MM.1S (cell line): Measurements from ENCODE around the gene CDH12.

Source experiments
- DNase-seq: peaks from one replicate; pipeline ENCODE4 v3.0.0-alpha.2; 2015
- H2AFZ ChIP-seq: fragments of 300-600 bp; sonication (generic); 2 replicates; pipeline ENCODE4 v1.6.0; 2016; ENCODE audit warnings: antibody characterized with exemption, low read length
- H3F3A ChIP-seq: fragments of 300-600 bp; sonication (generic); 2 replicates; pipeline ENCODE4 v1.6.1; 2016; ENCODE audit warnings: mild to moderate bottlenecking, antibody characterized with exemption, low read length, moderate library complexity, mixed read lengths; ENCODE audit not compliant: insufficient read depth
- H3K27ac ChIP-seq: fragments of 300-600 bp; sonication (generic); 2 replicates; pipeline ENCODE4 v1.5.1; 2016; ENCODE audit warnings: mild to moderate bottlenecking, low read length
- H3K27me3 ChIP-seq: fragments of 300-600 bp; sonication (generic); replicated peaks from 2 replicates; pipeline ENCODE4 v1.6.0; 2016; ENCODE audit warnings: low read length; ENCODE audit not compliant: insufficient read depth
- H3K36me3 ChIP-seq: fragments of 300-600 bp; sonication (generic); replicated peaks from 2 replicates; pipeline ENCODE4 v1.6.1; 2016; ENCODE audit warnings: mild to moderate bottlenecking, low read length, mixed read lengths; ENCODE audit not compliant: insufficient read depth
- H3K4me1 ChIP-seq: fragments of 300-600 bp; sonication (generic); 2 replicates; pipeline ENCODE4 v1.6.1; 2016; ENCODE audit warnings: low read length, mixed read lengths
- H3K4me2 ChIP-seq: fragments of 300-600 bp; sonication (generic); 2 replicates; pipeline ENCODE4 v1.6.0; 2016; ENCODE audit warnings: low read depth, low read length
- H3K4me3 ChIP-seq: fragments of 300-600 bp; sonication (generic); 2 replicates; pipeline ENCODE4 v1.5.1; 2016; ENCODE audit warnings: low read length, mixed read lengths
- H3K79me2 ChIP-seq: fragments of 300-600 bp; sonication (generic); 2 replicates; pipeline ENCODE4 v1.6.1; 2016; ENCODE audit warnings: mixed run types, low read length, mixed read lengths
- H3K9ac ChIP-seq: fragments of 300-600 bp; sonication (generic); 2 replicates; pipeline ENCODE4 v1.6.1; 2016; ENCODE audit warnings: low read length, mixed read lengths
- H3K9me2 ChIP-seq: fragments of 300-600 bp; sonication (generic); replicated peaks from 2 replicates; pipeline ENCODE4 v1.6.1; 2016; ENCODE audit warnings: mild to moderate bottlenecking, low read length, mixed read lengths; ENCODE audit not compliant: insufficient read depth
- H3K9me3 ChIP-seq: fragments of 300-600 bp; sonication (generic); replicated peaks from 2 replicates; pipeline ENCODE4 v1.6.1; 2016; ENCODE audit warnings: mild to moderate bottlenecking, low read length, mixed read lengths; ENCODE audit not compliant: insufficient read depth
- H4K20me1 ChIP-seq: fragments of 300-600 bp; sonication (generic); 2 replicates; pipeline ENCODE4 v1.6.1; 2016; ENCODE audit warnings: mild to moderate bottlenecking, low read length, moderate library complexity, mixed read lengths; ENCODE audit not compliant: insufficient read depth
- EZH2 ChIP-seq: fragments of 300-600 bp; sonication (generic); optimal IDR thresholded peaks from 2 replicates; pipeline ENCODE3; 2017; ENCODE audit warnings: low read depth, mild to moderate bottlenecking, antibody characterized with exemption, low read length, mixed read lengths
- EZH2phosphoT487 ChIP-seq: fragments of 300-600 bp; sonication (generic); IDR thresholded peaks from 2 replicates; pipeline ENCODE4 v1.6.1; 2018; ENCODE audit warnings: antibody characterized with exemption, low read length
- TF ChIP-seq, protein P1 (sequence below): fragments of 300-600 bp; sonication (generic); IDR thresholded peaks from 2 replicates; pipeline ENCODE4 v1.5.1; 2016; ENCODE audit warnings: antibody characterized with exemption, low read length, mixed read lengths

Gene CDH12

GRCh38 chr5:22372376-22372775 is 480.8 kb downstream of the CDH12 start:
- H3K79me2 ChIP-seq = no peaks in the 10 kb centered on the region
- no peaks in the 10 kb centered on the region for H3K9me2 ChIP-seq
- no peaks in the 10 kb centered on the region for H3K36me3 ChIP-seq
- no peak overlapping the region for H3K9ac ChIP-seq
- H3K4me2 ChIP-seq = no peak overlapping the region
- H3K27ac ChIP-seq = no peak overlapping the region
- no peak for TF ChIP-seq EZH2phosphoT487
- TF ChIP-seq EZH2 = no peak
- TF ChIP-seq, protein P1, sequence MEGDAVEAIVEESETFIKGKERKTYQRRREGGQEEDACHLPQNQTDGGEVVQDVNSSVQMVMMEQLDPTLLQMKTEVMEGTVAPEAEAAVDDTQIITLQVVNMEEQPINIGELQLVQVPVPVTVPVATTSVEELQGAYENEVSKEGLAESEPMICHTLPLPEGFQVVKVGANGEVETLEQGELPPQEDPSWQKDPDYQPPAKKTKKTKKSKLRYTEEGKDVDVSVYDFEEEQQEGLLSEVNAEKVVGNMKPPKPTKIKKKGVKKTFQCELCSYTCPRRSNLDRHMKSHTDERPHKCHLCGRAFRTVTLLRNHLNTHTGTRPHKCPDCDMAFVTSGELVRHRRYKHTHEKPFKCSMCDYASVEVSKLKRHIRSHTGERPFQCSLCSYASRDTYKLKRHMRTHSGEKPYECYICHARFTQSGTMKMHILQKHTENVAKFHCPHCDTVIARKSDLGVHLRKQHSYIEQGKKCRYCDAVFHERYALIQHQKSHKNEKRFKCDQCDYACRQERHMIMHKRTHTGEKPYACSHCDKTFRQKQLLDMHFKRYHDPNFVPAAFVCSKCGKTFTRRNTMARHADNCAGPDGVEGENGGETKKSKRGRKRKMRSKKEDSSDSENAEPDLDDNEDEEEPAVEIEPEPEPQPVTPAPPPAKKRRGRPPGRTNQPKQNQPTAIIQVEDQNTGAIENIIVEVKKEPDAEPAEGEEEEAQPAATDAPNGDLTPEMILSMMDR = no peak
- no peaks in the 10 kb centered on the region for H3K9me3 ChIP-seq
- H4K20me1 ChIP-seq = no peaks in the 10 kb centered on the region
- H3F3A ChIP-seq = no peaks in the 10 kb centered on the region
- no peak for DNase-seq
- no peak overlapping the region for H2AFZ ChIP-seq
- H3K4me3 ChIP-seq = no peak overlapping the region
- no peaks in the 10 kb centered on the region for H3K4me1 ChIP-seq
- H3K27me3 ChIP-seq = no peaks in the 10 kb centered on the region

DNA sequence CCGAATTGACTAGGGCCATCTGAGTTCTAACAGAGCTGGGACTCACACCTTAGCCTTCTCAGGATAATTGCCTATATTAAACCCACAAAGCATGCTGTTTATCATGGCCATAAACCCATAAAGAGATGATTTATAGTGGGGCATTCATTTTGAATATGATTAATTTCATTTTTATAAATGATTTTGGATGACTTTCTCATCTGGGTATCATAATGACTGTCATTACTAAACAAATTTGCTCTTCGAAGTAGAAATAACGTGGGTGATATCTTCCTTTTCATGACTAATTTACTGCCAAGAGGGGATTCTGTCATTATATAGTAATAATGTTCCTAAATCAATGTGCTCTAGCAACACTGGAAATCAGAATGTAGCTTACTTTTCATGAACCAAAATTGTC is 498.2 kb downstream of the CDH12 start:
- H3K9ac ChIP-seq = no peak overlapping the region
- H3K4me1 ChIP-seq = no peaks in the 10 kb centered on the region
- no peaks in the 10 kb centered on the region for H3K36me3 ChIP-seq
- no peaks in the 10 kb centered on the region for H3F3A ChIP-seq
- H3K4me2 ChIP-seq = no peak overlapping the region
- no peak overlapping the region for H3K27ac ChIP-seq
- TF ChIP-seq, protein P1 = no peak
- TF ChIP-seq EZH2phosphoT487 = no peak
- TF ChIP-seq EZH2 = no peak
- H3K9me2 ChIP-seq = no peaks in the 10 kb centered on the region
- no peaks in the 10 kb centered on the region for H4K20me1 ChIP-seq
- H3K27me3 ChIP-seq = no peaks in the 10 kb centered on the region
- H3K9me3 ChIP-seq = no peaks in the 10 kb centered on the region
- H2AFZ ChIP-seq = no peak overlapping the region
- no peaks in the 10 kb centered on the region for H3K79me2 ChIP-seq
- H3K4me3 ChIP-seq = no peak overlapping the region
- DNase-seq = no peak

GRCh38 chr5:22352493-22352892 is 500.7 kb downstream of the CDH12 start:
- TF ChIP-seq EZH2phosphoT487 (no peak), EZH2 (no peak)
- TF ChIP-seq, protein P1 = no peak
- H2AFZ ChIP-seq = no peak overlapping the region
- no peaks in the 10 kb centered on the region for H3K36me3 ChIP-seq
- no peak overlapping the region for H3K4me3 ChIP-seq
- DNase-seq = no peak
- no peaks in the 10 kb centered on the region for H3K9me3 ChIP-seq
- no peaks in the 10 kb centered on the region for H3K4me1 ChIP-seq
- H3K27ac ChIP-seq = no peak overlapping the region
- no peak overlapping the region for H3K9ac ChIP-seq
- H4K20me1 ChIP-seq = no peaks in the 10 kb centered on the region
- no peaks in the 10 kb centered on the region for H3K9me2 ChIP-seq
- no peaks in the 10 kb centered on the region for H3K27me3 ChIP-seq
- H3F3A ChIP-seq = no peaks in the 10 kb centered on the region
- H3K79me2 ChIP-seq = no peaks in the 10 kb centered on the region
- no peak overlapping the region for H3K4me2 ChIP-seq
